Measurements from ENCODE around the gene SMIM22. TPM values are rescaled to one million over a fixed set of nuclear protein-coding genes. Genes with fewer than 3 reads are reported as not detected.

SMIM22 gene
- total RNA-seq, 4 donors from 2014 or later = 90.0 to 306 (median 238) TPM

DNA sequence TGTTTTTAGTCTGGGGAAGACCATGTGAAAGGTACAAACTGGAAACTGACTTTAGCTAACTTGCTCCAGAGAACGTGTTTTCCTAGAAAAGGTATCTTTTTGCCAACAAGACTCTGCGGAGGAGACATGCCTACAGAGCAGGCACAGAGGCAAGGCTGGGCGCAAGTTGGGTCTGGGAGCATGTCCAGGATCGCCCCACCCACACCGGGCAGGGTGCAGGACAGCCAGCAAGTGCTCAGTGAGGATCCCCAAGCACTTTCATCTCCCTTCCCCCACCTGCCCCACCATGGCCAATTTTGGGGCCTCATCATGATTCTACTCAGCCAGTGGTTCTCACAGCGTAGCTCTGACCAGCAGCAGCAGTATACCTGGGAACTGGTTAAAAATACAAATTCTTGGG is 25.5 kb downstream of the SMIM22 start:
- Histone ChIP-seq H3K9me3 (no peaks in the 10 kb centered on the region), H3K4me3 (no peak overlapping the region), H3K27me3 (no peaks in the 10 kb centered on the region), H3K4me1 (no peaks in the 10 kb centered on the region), H3K36me3 (peaks cover 0 to 93% (median 5%) of the 10 kb centered on the region in 3 donors), H3K27ac (no peak overlapping the region)
- no peak for TF ChIP-seq POLR2A (IDR thresholded peaks at IDR 0.05)
- no peak for TF ChIP-seq CTCF (IDR thresholded peaks at IDR 0.05)
- DNase-seq = no peak

DNA sequence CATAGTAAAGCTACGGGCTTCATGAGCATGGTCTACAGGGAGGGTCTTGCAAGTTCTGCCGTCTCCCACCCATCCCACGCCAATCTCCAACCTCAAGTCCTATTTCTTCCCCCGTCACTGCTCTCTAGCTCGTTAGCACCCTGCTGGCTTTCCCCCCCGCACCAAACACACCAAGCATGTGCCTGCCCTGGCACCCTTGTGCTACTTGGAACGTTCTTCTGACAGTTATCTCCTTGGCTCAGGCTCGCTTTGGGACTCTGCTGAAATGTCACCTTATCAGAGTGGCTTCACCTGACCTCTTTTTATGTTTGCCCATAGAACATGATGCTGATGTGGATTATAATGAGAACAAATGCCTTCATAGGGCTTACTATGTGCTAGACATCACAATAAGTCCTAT is 30.0 kb downstream of the SMIM22 start:
- DNase-seq = no peak
- Histone ChIP-seq H3K27me3 (no peaks in the 10 kb centered on the region), H3K36me3 (peaks cover 0 to 100% (median 0%) of the 10 kb centered on the region in 3 donors), H3K27ac (no peak overlapping the region), H3K4me1 (no peaks in the 10 kb centered on the region), H3K4me3 (no peak overlapping the region), H3K9me3 (no peaks in the 10 kb centered on the region)
- TF ChIP-seq POLR2A (IDR thresholded peaks at IDR 0.05) (no peak), CTCF (IDR thresholded peaks at IDR 0.05) (no peak)

DNA sequence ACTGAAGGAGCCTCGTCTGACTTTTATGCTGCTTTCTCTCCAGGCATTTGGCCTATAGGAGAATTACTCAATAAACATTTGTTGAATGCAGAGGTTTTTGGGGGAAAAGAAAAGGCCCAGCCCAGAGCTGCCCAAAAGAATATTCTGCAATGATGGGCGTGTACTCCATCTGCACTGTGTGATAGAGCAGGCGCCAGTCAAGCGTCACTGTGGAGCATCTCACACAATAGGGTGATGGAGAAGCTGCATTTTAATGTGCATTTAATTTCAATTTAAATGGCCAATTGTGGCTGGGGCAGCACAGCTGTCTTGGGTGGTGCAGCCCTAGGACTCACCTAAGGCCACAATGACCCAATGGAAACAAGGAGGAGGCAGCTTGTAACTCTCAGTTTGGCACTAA is 31.4 kb downstream of the SMIM22 start:
- H3K27ac ChIP-seq = no peak overlapping the region
- TF ChIP-seq POLR2A (IDR thresholded peaks at IDR 0.05) = no peak
- no peak for TF ChIP-seq CTCF (IDR thresholded peaks at IDR 0.05)
- H3K9me3 ChIP-seq = no peaks in the 10 kb centered on the region
- H3K27me3 ChIP-seq = no peaks in the 10 kb centered on the region
- no peaks in the 10 kb centered on the region for H3K4me1 ChIP-seq
- peaks cover 0 to 100% (median 0%) of the 10 kb centered on the region in 3 donors for H3K36me3 ChIP-seq
- H3K4me3 ChIP-seq = no peak overlapping the region
- DNase-seq = no peak

DNA sequence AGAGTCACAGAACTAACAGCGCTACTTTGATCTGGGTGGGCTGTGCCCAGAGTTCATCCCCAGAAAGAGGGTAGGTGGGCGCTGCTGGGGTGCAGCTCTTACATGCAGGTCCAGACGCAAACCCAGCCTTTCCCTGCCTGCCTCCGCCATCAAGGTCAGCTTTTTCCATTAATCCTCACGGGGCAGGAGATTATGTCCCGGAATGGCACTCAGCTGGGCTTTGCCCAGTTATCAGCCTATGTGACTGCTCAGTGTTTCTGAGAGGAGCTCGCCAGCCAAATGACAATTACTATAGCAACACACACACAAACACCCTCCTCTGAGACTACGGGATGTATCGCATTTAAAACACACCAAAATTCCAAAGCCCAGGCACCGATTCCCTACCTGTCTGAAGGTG is 31.8 kb downstream of the SMIM22 start:
- no peaks in the 10 kb centered on the region for H3K27me3 ChIP-seq
- H3K4me1 ChIP-seq = no peaks in the 10 kb centered on the region
- H3K9me3 ChIP-seq = no peaks in the 10 kb centered on the region
- no peak overlapping the region for H3K27ac ChIP-seq
- H3K36me3 ChIP-seq = peaks cover 0 to 100% (median 0%) of the 10 kb centered on the region in 3 donors
- no peak for DNase-seq
- no peak overlapping the region for H3K4me3 ChIP-seq
- TF ChIP-seq POLR2A (IDR thresholded peaks at IDR 0.05) (no peak), CTCF (IDR thresholded peaks at IDR 0.05) (no peak)

- Histone ChIP-seq H3K36me3 (peaks cover 0 to 91% (median 0%) of the 10 kb centered on the region in 3 donors), H3K4me1 (peaks cover 0 to 9% (median 3%) of the 10 kb centered on the region in 4 donors), H3K9me3 (no peaks in the 10 kb centered on the region), H3K27ac (no peak overlapping the region), H3K4me3 (no peak overlapping the region), H3K27me3 (no peaks in the 10 kb centered on the region)
- DNase-seq = no peak
- TF ChIP-seq POLR2A (IDR thresholded peaks at IDR 0.05) = no peak
- no peak for TF ChIP-seq CTCF (IDR thresholded peaks at IDR 0.05)
These were observed 33.6 kb downstream of the SMIM22 start for GRCh38 chr16:4828567-4829321.

Data from Peyer's patch (tissue), 4 donors.